Omental fat pad (tissue), 4 donors: ENCODE measurements around the gene PLXNA1. TPM values are rescaled to one million over a fixed set of nuclear protein-coding genes. Genes with fewer than 3 reads are reported as not detected.

Source experiments
- ATAC-seq: fragments of 150-250 bp; one replicate; pipeline ENCODE4 v1.9.1; 2016; ENCODE audit warnings: mild to moderate bottlenecking, moderate library complexity; ENCODE audit not compliant: low FRiP score
- DNase-seq: peaks from one replicate; pipeline ENCODE4 v3.0.0-alpha.2; 2019; ENCODE audit warnings: low spot score
- CTCF ChIP-seq, 3 donors: fragments of 450-650 bp; IDR thresholded peaks; one replicate each; pipeline ENCODE4 v1.5.1; 2016 to 2017; ENCODE audit warnings: antibody characterized with exemption in 3 of 3, mild to moderate bottlenecking in 3 of 3, moderate library complexity in 2 of 3
- total RNA-seq, 4 donors: library from RNA; depleted of rRNA; stranded (reverse); fragments of >200 nt; gene quantifications; one replicate each; pipeline ENCODE4 v1.1.0, GENCODE V29; 2016

PLXNA1 gene
- total RNA-seq, 4 donors from 2014 or later: 21.7 to 56.4 (median 37.3) TPM

GRCh38 chr3:126952983-126953660 lies 29.8 kb upstream of the PLXNA1 start:
- no peak for TF ChIP-seq CTCF (IDR thresholded peaks at IDR 0.05)
- ATAC-seq (no peak), DNase-seq (no peak)

GRCh38 chr3:126954141-126954842 lies 28.6 kb upstream of the PLXNA1 start:
- TF ChIP-seq CTCF (IDR thresholded peaks at IDR 0.05): no peak
- no peak for DNase-seq
- no peak for ATAC-seq

- TF ChIP-seq CTCF (IDR thresholded peaks at IDR 0.05): no peak
- no peak for ATAC-seq
- DNase-seq: no peak
These were observed 27.7 kb upstream of the PLXNA1 start for GRCh38 chr3:126955004-126955790.

- DNase-seq (no peak), ATAC-seq (no peak)
- TF ChIP-seq CTCF (IDR thresholded peaks at IDR 0.05): no peak
These were observed 26.6 kb upstream of the PLXNA1 start for GRCh38 chr3:126956361-126956760.

GRCh38 chr3:126956866-126957650 lies 25.9 kb upstream of the PLXNA1 start:
- DNase-seq (no peak), ATAC-seq (no peak)
- TF ChIP-seq CTCF (IDR thresholded peaks at IDR 0.05): no peak

- no peak for ATAC-seq
- no peak for DNase-seq
- no peak for TF ChIP-seq CTCF (IDR thresholded peaks at IDR 0.05)
These were observed 24.9 kb upstream of the PLXNA1 start for GRCh38 chr3:126957776-126958637.
